Testis (tissue), 3 donors: ENCODE results near the gene CACNA2D4. TPM values are rescaled to one million over a fixed set of nuclear protein-coding genes. Genes with fewer than 3 reads are reported as not detected.
A peak's percentile ranks its signal among the peaks of the same experiment; 100 is the strongest.

Source experiments
- DNase-seq: peaks from one replicate; pipeline ENCODE4 v3.0.0-alpha.2; 2019
- H3K27ac ChIP-seq, 2 donors: fragments of 200-600 bp; sonication (generic); one replicate each; pipeline ENCODE4 v1.5.1; 2019
- H3K27me3 ChIP-seq: fragments of 200-600 bp; sonication (generic); one replicate; pipeline ENCODE4 v1.5.1; 2019
- H3K36me3 ChIP-seq: fragments of 200-600 bp; sonication (generic); one replicate; pipeline ENCODE4 v1.5.1; 2017; ENCODE audit warnings: low read depth; ENCODE audit errors: missing control alignments
- H3K4me1 ChIP-seq: fragments of 200-600 bp; sonication (generic); one replicate; pipeline ENCODE4 v1.5.1; 2019
- H3K4me3 ChIP-seq, 2 donors: fragments of 200-600 bp; sonication (generic); one replicate each; pipeline ENCODE4 v1.5.1; 2017 to 2019
- H3K9me3 ChIP-seq: fragments of 200-600 bp; sonication (generic); one replicate; pipeline ENCODE4 v1.5.1; 2017
- CTCF ChIP-seq, 3 experiments: fragments of 450-650 bp in 2 of 3; fragments of 200-600 bp in 1 of 3; sonication (generic) in 1 of 3; IDR thresholded peaks; one replicate each; pipeline ENCODE4 v1.5.1; 2016 to 2019; ENCODE audit warnings: antibody characterized with exemption in 3 of 3, mild to moderate bottlenecking in 2 of 3, moderate library complexity in 1 of 3
- POLR2A ChIP-seq: fragments of 450-650 bp; IDR thresholded peaks from one replicate; pipeline ENCODE4 v1.6.1; 2017; ENCODE audit warnings: antibody characterized with exemption, mild to moderate bottlenecking, moderate library complexity
- WGBS, 2 donors: methylation state at CpG; one replicate each; pipeline ENCODE4 v1.1.5; 2018; 5-methylcytosine and 5-hydroxymethylcytosine counted together
- intact Hi-C: fragments of 100-400 bp; cut with DNase I; formaldehyde crosslinking; loops from one replicate; pipeline ENCODE4 v1.15.1; 2023; ENCODE audit warnings: low total_unique reads
- polyA plus RNA-seq: library from polyadenylated mRNA; stranded (reverse); fragments of 350-450 nt; fragmentation: Illumina TruSeq; extraction: RNeasy Lipid Tissue Mini Kit (QIAGEN cat#74804); gene quantifications from one replicate; pipeline ENCODE4 v1.2.3, GENCODE V29; 2014; ENCODE audit warnings: low read depth, low replicate concordance; ENCODE audit not compliant: insufficient read depth
- total RNA-seq, 2 donors: library from RNA; depleted of rRNA; stranded (reverse); fragments of >200 nt; gene quantifications; one replicate each; pipeline ENCODE4 v1.2.3, GENCODE V29; 2016

The CACNA2D4 gene
- total and polyA plus RNA-seq, 3 donors from 2014 or later: 10.8 to 18.3 (median 15.8) TPM

DNA sequence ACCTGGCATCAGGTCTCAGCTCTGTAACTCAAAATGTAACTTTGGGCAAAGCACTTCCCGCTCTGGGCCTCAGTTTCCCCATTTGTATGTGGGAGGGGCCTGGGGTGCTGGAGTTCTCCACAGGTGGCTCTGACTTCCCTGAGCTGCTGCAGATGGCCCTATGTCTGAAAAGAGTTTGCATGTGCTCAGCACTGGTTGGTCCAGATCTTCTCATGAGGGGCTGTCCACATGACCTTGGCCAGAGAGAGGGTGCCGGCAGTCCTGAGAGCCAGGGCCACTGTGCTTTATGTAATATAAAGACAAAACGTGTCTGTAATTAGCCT lies 7.2 kb upstream of the CACNA2D4 start:
- H3K4me3 ChIP-seq: no peak overlapping the region
- no peaks in the 10 kb centered on the region for H3K36me3 ChIP-seq
- no peaks in the 10 kb centered on the region for H3K27me3 ChIP-seq
- intact Hi-C loops: no loop called here
- no peaks in the 10 kb centered on the region for H3K4me1 ChIP-seq
- H3K27ac ChIP-seq: no peak overlapping the region
- WGBS, 2 donors: 58 to 79% methylated on average over 3 of the region's 3 CpGs
- no peak for DNase-seq
- TF ChIP-seq CTCF (IDR thresholded peaks at IDR 0.05) (no peak), POLR2A (no peak)
- H3K9me3 ChIP-seq: no peaks in the 10 kb centered on the region

GRCh38 chr12:1924996-1925683 lies 6.7 kb upstream of the CACNA2D4 start:
- WGBS, 2 donors: 85 to 87% methylated on average over 7 of the region's 7 CpGs
- H3K27me3 ChIP-seq: no peaks in the 10 kb centered on the region
- peak; percentile 8 for DNase-seq
- no peaks in the 10 kb centered on the region for H3K9me3 ChIP-seq
- H3K4me1 ChIP-seq: no peaks in the 10 kb centered on the region
- intact Hi-C loops: no loop called here
- TF ChIP-seq CTCF (IDR thresholded peaks at IDR 0.05) (no peak), POLR2A (no peak)
- H3K4me3 ChIP-seq: no peak overlapping the region
- no peak overlapping the region for H3K27ac ChIP-seq
- no peaks in the 10 kb centered on the region for H3K36me3 ChIP-seq

DNA sequence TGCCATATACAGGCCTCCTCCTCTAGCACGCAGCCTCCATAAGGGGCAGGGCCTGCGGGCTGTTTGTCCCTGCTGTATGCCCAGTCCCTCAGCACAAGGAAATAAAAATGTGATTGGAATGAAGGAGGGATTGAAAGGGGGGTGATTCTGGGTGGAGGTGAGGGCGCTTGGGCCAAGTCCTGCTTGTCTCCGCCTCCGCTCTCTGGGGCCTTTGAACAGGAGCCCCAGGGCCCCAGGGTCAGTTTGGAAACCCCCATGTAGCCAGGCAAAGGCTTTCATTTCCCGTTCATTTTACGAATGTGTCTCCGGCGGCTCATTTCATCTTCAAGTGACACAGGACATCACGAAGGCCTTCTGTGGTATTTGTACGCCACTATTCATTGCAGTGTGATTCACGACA lies 4.5 kb upstream of the CACNA2D4 start:
- no peak for TF ChIP-seq CTCF (IDR thresholded peaks at IDR 0.05)
- TF ChIP-seq POLR2A: no peak
- no peaks in the 10 kb centered on the region for H3K36me3 ChIP-seq
- H3K4me1 ChIP-seq: peaks cover 8% of the 10 kb centered on the region
- H3K4me3 ChIP-seq: no peak overlapping the region
- intact Hi-C loops: no loop called here
- WGBS, 2 donors: 79 to 83% methylated on average over 12 of the region's 12 CpGs
- H3K27ac ChIP-seq: no peak overlapping the region
- no peaks in the 10 kb centered on the region for H3K27me3 ChIP-seq
- no peak for DNase-seq
- no peaks in the 10 kb centered on the region for H3K9me3 ChIP-seq

DNA sequence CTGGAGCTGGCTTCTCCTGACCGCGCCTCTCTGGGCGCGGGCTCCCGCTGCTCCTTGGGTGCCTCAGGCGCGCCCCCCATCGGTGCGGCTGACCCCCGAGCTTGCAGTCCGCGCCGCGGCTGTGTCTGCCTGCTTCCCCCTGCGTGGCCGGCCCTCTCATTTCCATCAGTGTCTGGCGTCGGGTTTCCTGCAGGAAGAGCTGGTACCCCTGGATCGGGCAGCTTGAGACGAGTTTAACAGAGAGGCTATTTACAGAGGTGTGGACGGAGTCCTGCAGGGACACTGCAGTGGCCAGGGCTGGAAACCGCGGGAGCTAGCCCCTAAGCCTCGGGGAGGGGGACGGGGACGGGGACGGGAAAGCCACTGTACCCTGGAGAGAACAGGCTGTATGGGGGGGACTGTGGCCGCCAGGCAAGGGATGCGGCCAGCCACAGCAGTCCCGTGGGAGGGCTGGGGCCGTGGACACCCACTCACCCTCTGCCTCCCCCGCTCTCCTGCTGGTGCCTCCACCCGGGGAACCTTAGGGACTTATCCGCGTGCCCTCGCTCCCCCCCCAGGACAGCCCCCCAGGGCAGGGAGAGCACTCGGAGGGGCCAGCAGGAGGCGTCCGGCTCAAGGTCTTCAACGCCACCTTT lies 3.7 kb upstream of the CACNA2D4 start:
- peak; percentile 82 for DNase-seq
- Histone ChIP-seq H3K4me3 (peak overlapping the region; percentile 15 to 44), H3K27me3 (no peaks in the 10 kb centered on the region), H3K27ac (no peak overlapping the region), H3K9me3 (no peaks in the 10 kb centered on the region), H3K4me1 (peaks cover 15% of the 10 kb centered on the region), H3K36me3 (no peaks in the 10 kb centered on the region)
- WGBS, 2 donors: 47 to 61% methylated on average over 31 to 40 of the region's 40 CpGs
- intact Hi-C loops: no loop called here
- TF ChIP-seq CTCF (IDR thresholded peaks at IDR 0.05) (peak in 1 of 3 experiments; percentile 19), POLR2A (no peak)

DNA sequence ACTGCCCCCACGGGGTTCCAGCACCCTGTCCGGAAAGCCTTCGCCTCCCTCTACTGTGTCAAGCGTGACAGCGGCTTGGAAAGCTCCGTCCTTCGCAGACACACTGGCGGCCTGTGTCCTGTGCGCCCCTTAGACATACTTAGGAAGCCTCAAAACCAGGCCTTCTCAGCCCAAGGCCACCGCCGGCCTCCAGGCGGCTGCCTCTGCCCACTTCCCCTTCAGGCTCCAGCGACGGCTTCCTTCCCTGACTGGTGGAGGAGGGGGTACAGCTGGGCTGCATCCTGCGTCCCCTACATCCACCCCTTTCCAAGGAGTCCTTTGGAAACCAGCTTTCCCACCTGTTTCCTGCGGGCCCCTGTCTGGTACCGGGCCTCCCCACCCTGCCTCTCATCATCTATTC lies 2.5 kb upstream of the CACNA2D4 start:
- intact Hi-C loops: no loop called here
- peak overlapping the region in 1 of 2 donors; percentile 15 for H3K4me3 ChIP-seq
- TF ChIP-seq CTCF (IDR thresholded peaks at IDR 0.05) (no peak), POLR2A (no peak)
- H3K9me3 ChIP-seq: no peaks in the 10 kb centered on the region
- no peak overlapping the region for H3K27ac ChIP-seq
- H3K4me1 ChIP-seq: peaks cover 26% of the 10 kb centered on the region
- H3K36me3 ChIP-seq: no peaks in the 10 kb centered on the region
- H3K27me3 ChIP-seq: no peaks in the 10 kb centered on the region
- WGBS, 2 donors: 68 to 82% methylated on average over 17 of the region's 17 CpGs
- DNase-seq: peak; percentile 29
